ENCODE data around the gene ASB2.

ASB2 gene

DNA sequence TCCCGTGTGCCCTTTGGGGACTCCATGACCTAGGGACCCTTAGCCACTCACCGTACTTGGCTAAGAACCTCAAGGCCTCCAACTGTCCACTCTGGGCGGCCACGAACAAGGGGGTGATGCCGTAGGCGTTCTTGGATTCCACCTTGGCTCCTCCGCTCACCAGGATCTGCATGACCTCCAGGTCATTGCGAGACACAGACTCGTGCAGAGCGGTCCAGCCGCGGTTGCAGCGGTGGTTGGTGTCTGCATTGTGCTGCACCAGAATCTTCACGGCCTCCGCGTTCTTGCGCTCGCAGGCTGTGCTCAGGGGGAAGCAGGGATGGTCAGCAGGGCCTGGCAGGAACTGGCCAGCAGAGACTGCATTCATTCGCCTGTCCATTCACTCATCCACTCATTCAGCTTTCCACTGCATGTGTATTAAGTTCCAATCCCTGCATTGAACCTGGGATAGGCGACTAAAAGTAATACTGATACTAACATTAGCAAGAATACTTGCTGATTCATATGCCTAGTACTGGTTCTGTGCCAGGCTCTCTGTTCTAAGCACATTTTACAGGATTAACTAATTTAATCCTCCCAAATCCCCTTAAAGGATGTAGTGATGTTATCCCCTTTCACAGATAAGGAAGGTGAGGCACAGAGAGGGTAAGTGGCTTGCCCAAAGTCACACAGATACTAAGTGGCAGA, 25.3 kb downstream of the ASB2 start:
- DNase-seq (ENCODE audit: low read depth) = no peak

DNA sequence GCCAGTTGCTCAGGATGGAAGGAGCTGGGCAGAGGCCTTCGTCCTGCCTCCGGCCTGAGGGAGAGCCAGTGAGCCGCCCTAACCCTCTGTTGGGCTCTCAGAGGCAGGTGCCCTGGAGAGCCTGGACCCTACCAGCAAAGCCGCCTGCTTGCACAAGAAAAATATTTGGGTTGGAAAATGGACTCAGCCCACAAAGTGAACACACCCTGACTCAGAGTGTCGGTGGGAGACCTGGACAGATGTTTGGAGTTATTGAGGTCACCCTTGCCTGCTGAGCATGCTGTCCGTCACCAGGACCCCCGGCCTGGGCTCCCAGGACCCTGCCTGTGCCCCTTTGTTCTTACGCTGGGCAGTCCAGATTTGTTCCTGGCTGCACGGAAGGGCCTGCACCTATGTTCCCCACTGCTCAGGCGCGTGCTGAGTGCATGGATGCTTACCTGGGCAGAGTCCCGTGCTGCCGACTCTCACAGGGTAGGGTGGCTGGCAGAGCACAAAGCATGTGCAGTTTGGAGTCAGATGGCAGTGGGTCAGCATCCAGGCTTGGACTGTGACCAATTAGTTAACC, 26.8 kb downstream of the ASB2 start:
- no peak for DNase-seq (ENCODE audit: low read depth)

DNA sequence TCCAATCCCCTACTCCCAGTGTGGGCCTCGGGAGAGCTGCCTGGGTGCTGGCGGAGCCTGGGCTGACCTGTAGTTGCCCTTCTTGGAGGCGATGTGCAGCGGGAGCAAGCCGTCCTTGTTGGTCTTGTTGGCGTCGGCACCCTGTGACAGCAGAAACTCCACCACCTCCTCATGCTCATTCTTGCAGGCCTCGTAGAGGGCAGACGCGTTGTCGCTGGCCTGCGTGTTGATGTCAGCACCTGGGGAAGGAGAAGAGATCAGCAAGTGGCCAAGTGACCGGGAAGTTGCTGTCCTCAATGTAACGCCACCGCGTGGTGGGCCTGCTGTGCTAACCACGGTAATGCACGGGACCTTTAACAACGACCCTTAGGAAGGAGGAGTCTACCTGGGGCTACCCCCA, 29.1 kb downstream of the ASB2 start:
- no peak for DNase-seq (ENCODE audit: low read depth)

DNA sequence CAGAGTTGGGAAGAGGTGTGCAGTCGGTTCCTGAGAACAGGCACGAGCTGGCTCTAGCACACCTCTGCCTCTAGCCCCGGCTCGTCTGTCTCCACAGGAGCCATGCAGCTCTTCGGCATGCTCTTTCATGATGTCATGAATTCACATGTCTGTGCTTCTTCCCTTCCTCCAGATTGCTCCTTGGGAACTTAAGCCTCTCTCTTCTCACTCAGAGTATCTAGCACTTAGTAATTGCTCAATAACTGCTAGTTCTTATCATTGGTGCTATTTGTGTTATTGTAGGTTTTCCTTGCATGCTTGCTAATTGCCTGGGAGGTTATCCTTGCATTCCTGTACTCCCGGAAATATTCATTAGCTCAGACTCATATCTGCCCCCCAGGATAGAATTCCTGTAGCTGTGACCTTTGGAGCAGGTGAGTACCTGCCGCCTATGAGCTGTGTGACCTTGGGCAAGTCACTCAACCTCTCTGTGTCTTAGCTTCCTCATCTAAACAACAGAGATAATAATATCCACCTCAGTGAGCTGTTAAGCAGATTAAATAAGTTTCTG, 29.8 kb downstream of the ASB2 start:
- no peak for DNase-seq (ENCODE audit: low read depth)

DNA sequence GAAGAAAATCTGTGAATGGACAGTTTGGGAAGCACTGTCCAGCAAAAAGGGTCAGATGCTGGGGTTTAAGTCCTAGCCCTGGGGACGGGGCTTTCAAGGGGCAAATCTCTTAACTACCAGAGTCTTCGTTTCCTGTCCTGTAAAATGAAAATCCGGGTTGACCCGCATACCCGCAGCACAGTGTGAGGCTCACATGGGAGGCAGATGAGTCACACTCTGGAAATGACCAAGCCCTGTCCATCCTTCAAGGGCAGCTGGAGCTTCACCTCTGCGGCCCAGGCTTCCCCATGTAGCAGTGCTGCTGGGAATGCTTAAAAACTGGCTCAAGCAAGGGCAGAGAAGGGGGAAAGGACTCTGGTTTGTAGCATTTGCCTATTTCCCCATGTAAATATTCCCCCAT, 30.3 kb downstream of the ASB2 start:
- no peak for DNase-seq (ENCODE audit: low read depth)

DNA sequence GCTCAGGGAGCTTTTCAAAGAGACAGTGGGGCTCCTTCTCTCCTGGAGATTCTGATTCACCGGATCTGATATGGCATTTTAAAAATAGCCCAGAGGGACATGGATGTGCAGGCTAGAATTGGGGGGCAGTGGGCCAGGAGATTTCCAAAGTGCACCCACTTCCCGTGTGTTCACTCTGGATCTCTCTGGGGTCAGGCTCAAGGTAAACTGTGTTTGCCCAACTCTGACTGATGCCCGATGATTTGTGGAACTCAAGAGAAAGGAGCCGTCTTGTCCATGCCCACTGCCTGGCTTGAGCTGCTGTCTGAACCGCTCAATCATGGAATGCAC, 31.3 kb downstream of the ASB2 start:
- no peak for DNase-seq (ENCODE audit: low read depth)

DNA sequence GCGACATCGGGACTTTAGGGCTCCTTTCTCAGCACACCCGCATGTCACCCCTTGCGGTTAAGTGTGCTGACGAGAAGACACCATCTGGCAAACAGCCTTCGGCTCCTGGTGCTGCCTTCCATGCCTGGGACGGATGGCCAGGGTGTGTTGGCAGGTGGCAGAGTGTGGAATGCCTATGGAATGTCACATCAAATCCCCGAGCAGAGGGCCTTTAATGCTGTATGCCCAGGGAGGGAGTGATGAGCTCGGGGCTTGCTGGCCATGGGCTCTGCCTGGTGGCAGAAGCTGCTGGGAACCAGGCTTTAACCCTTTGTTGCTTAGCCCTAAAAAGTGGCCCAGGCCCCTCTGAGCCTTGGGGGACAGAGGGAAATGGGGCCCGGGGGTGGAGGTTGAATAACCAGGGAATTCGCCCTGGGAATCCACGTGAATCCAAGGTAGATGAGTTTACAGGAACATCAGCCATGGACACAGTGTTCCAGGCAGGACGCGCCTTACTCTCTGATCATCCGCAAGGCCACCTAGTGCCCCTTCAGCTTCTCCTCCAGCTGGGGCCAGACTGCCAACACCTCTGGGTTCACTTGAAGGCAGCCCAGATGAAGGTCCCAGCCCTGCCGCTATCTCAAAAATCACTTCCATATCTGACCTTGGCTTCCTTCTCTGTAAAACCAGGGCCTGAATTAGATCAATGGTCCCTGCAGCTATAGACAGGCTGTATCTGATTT, 31.9 kb downstream of the ASB2 start:
- DNase-seq (ENCODE audit: low read depth) = no peak

DNA sequence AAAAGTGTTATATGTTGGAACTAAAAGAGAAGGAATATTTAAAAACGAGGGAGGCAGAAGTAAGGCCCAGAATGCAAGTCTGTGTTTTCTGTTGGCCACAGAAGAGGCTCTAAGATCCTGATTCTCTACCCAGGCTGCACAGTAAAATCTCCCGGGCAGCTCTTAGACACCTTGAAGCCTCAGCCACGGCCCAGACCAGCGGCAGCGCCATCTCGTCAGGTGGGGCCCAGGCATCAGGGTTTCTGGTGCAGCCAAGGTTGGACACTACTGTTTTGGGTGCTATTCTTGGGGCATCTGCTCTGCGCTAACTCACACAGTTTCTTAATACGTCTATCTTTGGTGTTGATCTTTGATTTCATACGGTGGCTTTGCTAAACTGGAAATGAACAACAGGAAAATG, 32.4 kb downstream of the ASB2 start:
- DNase-seq (ENCODE audit: low read depth) = no peak

DNA sequence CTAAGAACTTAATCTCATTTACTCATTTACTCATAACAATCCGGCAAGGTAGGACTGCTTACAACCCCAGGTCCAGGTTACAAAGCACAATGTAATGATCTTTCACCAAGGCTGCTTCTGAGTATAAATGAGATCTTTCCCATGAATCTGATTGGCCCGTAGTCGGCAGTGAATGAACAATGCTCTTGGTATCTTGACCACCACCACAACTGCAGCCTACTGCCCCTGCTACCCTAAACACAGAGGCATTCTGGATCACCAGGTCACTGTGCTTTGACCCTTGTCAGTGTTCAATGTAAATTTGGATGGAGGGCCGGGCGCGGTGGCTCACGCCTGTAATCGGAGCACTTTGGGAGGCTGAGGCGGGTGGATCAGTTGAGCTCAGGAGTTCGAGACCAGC, 33.3 kb downstream of the ASB2 start:
- DNase-seq (ENCODE audit: low read depth) = no peak

DNA sequence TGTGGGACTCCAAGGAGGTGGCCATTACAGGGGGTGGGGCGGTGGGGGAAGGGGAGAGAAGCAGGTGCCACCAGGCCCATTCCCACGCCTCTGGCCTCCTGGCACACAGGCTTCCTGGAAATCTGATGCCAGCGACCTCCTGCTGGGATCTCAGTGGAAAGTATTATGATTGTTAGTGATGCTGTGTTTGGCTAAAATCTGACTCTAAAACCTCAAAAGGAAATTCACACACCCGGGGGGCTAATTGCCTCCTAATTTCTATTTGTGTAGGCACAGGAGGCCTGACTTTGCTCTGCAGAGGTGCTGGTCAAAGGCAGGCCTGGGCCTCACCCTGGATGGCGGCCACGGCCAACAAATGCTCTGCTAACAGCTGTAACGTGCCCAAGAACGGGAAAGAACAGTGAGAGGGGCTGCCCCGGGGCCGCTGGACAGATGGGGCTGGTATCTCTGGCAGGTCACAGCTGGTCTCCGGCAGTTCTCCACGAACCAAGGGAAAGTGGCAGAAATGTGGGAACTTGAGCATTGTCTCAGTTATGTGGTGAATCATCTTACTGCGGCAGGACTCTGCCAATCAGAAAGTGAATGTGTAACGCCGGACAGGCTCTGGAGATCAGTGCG, 35.0 kb downstream of the ASB2 start:
- no peak for DNase-seq (ENCODE audit: low read depth)

DNA sequence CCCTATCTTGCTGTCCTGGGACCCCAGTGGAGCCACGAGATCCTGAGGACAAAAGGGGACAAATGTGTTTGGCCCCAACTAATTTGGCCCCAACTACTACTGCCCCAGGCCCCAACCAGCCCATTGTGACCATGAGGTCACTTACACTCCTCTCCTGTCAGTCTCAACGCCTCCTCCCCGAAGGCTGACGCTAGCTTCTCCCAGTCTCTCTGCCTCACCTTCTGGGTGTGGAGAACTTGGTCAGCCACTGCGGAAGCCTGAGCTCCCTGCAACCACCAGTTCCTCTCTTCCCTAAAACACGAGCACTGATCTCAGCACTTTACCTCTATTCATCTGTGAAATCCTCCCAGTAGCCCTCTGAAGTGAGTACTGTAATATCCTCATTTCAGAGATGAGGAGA, 35.9 kb downstream of the ASB2 start:
- no peak for DNase-seq (ENCODE audit: low read depth)

DNA sequence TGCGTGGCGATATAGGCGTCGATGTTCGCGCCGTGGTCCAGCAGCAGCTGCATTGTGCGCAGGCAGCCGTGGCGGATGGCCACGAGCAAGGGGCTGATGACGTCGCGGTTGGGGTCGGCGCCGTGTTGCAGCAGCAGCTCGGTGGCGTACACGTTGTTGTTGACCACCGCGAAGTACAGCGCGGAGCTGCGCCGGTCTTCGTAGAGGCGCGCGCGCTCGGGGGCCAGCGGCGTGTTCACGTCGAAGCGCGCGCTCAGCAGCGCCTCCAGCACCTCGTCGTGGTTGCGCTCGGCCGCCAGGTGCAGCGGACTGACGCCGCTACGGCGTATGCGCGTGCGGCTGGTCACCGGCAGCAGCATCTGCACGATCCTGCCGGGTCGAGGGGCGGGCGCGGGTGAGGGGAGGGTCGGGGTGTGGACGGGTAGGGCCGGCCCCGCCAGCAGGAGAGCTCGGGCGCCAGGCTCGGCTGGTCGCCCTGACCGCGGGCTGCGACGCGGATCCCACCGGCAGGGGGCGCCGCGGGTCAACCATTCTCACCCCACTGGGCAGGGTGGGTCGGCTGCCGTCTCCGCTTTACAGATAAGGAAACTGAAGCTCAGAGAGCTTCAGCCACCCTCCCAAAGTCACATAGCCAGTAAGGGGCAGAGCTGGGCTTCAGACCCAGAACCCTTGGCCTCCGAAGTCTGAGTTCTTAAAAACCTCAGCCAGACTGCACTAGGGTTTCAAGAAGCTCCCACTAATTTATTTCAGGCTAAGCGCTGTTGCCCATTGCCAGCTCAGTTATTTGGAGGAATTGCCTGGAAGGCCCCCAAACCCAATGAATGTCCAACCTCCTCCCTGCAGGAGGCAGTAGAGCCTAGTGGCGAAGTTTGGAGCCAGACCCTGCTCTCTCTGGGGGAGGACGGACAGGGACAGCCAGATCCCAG, 36.8 kb downstream of the ASB2 start:
- DNase-seq (ENCODE audit: low read depth) = peak; percentile 94

DNA sequence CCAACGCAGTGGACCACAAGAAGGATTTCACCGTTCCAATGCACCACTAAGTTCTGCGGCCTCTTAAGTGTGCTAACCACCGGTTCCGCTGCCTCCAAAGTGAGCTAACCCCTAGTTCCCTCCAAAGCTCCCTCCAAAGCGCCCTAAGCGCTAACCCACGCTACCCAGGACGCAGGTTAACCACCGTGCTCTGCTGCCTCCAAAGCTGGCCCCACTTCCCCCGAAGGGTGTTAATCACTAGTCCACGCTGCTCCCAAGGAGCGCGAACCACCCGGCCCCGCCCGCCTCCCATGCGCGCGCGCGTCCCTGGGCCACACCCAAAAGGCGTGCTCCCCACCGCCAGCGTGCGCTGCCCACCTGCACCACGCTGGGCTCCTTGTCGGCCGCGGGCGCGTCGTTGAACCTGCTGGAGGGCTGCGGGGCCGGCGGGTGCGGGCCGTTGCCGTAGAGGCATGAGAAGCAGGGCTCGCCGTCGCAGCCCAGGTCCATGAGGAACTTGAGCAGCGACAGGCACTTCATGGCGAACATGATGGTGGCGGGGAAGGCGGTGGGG, 37.5 kb downstream of the ASB2 start:
- no peak for DNase-seq (ENCODE audit: low read depth)

DNA sequence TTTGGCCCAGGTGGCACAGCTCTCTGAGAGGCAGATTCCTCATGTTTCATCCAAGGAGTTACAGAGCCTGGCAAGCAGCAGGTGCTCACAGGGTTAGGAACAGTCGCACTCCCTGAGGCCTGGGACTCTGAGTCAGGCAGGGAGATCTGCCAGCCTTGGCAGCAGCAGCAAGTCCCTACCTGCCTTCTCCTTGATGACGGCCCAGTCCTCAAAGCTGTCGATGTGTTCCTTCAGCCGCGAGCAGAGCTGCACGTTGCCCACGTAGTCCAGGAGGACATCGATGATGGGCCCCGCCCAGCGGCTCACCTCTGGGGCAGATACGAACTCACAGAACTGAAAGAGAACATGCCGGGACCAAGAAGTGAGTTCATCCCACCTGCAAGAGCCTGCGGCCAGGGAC, 38.9 kb downstream of the ASB2 start:
- no peak for DNase-seq (ENCODE audit: low read depth)

DNA sequence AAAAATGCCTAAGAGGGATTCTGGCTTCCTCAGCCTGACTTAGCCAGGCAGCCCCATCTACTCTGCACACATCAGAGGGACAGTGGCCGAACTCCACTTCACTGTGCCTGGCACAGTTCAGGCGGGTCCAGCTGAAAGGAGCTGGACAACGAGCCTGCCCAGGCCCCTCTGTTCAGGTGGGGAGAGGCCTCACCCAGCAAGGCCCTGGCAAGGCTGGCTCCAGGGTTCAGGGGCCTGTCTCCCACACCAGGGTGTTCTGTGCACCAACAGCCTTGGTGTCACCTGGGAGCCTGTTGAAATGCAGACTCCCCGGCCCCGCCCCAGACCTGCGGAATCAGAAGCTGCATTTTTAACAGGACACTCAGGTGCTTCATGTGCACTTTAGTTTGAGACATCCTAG, 39.4 kb downstream of the ASB2 start:
- DNase-seq (ENCODE audit: low read depth) = no peak

DNA sequence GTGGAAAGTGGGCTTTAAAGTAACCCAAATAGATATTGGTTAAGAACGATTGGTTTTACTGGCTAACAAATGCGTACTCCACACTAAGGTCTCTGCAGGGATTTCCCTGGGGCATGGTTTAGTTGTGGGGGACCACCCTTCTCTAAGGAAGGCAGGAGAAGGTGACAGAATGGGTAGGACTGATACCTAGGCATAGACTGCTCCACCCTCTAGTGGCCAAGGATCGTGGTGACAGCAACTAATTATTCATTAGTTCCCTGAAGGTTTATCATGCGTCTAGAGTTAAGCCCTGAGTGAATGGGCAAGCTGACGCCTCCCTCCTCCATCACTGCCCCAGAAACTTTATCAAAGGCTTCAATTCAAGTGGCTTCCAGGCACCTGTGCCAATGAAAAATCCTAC, 40.1 kb downstream of the ASB2 start:
- DNase-seq (ENCODE audit: low read depth) = no peak

DNA sequence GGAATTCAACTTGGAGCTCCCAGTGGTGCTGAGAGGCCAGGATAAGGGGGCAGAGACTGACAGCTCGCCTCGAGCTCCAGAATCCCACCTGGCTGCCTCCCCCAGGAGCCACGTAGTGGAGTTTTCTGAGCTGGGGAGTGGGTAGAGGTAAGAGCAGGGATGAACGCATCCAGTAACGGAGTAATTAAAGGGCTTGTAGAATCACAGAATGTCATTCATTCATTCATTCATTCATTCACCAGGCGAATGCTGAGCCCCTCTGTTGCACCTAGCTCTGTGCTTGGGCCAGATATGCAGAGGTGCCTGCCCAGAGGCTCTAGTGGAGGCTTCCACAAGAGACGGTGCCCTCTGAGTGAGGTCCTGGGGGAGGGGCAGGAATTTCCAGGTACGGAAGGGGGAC, 41.2 kb downstream of the ASB2 start:
- no peak for DNase-seq (ENCODE audit: low read depth)

DNA sequence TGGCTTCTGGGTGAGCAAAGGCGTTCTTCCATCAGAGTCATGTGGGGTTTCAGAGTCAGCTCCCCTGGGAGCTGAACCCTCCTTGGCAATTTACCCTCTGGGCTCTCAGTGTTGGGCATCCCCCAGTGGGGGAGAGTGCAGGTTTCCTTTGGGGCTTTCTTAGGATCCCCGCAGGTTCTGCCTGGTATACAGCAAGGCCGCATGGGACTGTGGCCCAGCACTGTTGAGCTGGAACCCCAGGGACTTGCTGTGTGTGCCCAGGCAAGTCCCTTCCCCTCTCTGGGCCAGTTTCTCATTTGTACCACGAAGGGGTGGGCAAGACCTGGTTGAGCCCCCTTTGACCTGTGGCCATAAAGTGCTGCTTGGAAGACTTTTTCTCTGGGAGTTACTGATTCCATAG, 43.7 kb downstream of the ASB2 start:
- no peak for DNase-seq (ENCODE audit: low read depth)

DNA sequence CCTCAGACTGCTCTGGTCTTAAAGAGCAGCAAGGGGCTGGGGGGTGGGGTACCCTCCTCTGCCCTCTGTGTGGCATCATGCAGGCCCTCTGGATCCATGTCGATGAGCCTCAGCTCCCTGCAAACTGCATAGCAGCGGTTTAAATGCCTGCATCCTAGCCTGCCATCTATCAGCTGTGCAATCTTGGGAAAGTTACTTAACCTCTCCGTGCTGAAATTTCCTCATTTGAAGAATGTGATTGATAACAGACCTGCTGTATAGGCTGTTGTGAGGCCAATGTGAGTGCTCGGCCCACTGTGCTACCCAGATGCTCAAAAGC, 45.4 kb downstream of the ASB2 start:
- no peak for DNase-seq (ENCODE audit: low read depth)

DNA sequence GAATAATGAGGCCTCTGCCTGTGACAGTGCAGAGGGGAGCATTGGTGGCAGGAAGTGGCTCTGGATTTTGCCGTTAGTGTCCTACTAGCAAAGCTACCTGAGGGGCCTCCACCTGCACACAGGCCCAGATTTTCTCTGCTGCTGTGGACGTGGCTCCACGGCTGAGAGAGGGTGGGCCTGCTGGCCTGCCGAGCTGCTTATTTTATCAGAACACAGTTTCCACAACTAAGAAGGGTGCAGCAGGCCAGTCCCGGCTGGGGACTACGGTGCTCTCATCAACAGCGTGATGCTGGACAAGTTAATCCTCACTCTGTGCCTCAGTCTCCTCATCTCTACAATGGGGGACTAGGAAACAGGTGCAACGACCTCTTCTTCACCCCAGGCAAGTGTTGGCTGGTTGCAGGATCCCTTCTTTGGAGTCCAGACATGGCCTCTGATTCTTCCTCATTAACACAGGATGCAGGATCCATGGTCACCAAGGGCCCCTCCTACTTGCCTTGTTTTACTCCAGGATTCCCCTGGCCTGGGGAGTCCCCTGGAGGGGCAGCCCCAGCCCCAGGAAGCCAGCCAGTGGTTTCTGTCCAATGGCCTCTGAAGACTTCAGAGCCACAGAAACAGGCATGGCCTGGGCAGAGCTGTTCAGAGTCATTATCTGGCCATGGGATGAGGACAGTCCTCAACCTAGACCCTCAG, 45.9 kb downstream of the ASB2 start:
- no peak for DNase-seq (ENCODE audit: low read depth)

DNA sequence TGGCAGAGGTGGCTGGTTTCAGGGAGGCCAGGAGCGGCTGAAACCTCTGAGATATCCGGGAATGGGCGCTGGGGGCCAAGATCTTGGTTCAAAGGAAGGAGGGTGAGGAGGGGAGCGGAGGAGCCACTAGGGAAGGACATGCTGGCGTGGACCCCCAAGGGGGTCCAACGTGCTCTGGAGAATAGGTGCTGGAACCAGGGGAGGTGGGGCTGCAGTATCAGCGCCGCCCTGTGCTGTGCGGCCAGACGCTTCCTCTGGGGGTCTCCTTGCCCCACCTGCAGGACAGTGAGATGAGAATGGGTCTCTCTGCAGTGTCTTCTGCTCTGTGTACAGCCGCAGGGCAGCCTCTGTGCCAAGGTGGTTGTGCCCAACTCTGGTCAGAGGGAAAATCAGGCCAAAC, 46.7 kb downstream of the ASB2 start:
- no peak for DNase-seq (ENCODE audit: low read depth)

Measured in stimulated activated CD8-positive, alpha-beta memory T cell treated with anti-CD3 and anti-CD28 coated beads, Interleukin-15, amount 100 ng/mL, for 24 hours (primary cell).